ENCODE data around the gene SH3BP1.
"Not testable (repeated sequence)": the region's sequence is repeated elsewhere in the genome, so short reads cannot be mapped to it uniquely, and the experiment has no call there.

The SH3BP1 gene

GRCh38 chr22:37634417-37634924 lies 5.0 kb upstream of the SH3BP1 start:
- DNase-seq: no peak

- no peak for DNase-seq
Measured at GRCh38 chr22:37635157-37635556, 4.3 kb upstream of the SH3BP1 start.

- peak; percentile 20 for DNase-seq
Measured at GRCh38 chr22:37636186-37636948, 3.1 kb upstream of the SH3BP1 start.

- DNase-seq: no peak
Measured at GRCh38 chr22:37636949-37637273, 2.6 kb upstream of the SH3BP1 start.

- DNase-seq: no peak
Measured at GRCh38 chr22:37638391-37639069, 939 bp upstream of the SH3BP1 start.

- DNase-seq: no peak
Measured at GRCh38 chr22:37639771-37640590, 512 bp downstream of the SH3BP1 start.

- DNase-seq: no peak
Measured at GRCh38 chr22:37640591-37641560, 1.4 kb downstream of the SH3BP1 start.

GRCh38 chr22:37641561-37641949 lies 2.1 kb downstream of the SH3BP1 start:
- DNase-seq: no peak

- DNase-seq: peak; percentile 84
Measured at GRCh38 chr22:37643225-37643847, 3.9 kb downstream of the SH3BP1 start.

- no peak for DNase-seq
Measured at GRCh38 chr22:37647317-37647716, 7.8 kb downstream of the SH3BP1 start.

- no peak for DNase-seq
Measured at GRCh38 chr22:37647928-37648327, 8.5 kb downstream of the SH3BP1 start.

- no peak for DNase-seq
Measured at GRCh38 chr22:37650463-37651136, 11.1 kb downstream of the SH3BP1 start.

- no peak for DNase-seq
Measured at GRCh38 chr22:37654563-37655251, 15.2 kb downstream of the SH3BP1 start.

- no peak for DNase-seq
Measured at GRCh38 chr22:37655252-37655563, 15.7 kb downstream of the SH3BP1 start.

GRCh38 chr22:37656583-37656982 lies 17.1 kb downstream of the SH3BP1 start:
- not testable (repeated sequence) for DNase-seq

- peak; percentile 21 for DNase-seq
Measured at GRCh38 chr22:37657590-37658132, 18.2 kb downstream of the SH3BP1 start.

GRCh38 chr22:37658133-37659065 lies 18.9 kb downstream of the SH3BP1 start, which contains the start of gene PDXP:
Gene PDXP, plus strand, starts transcription at chr22:37658723. Its CDS starts 60 bp downstream, at chr22:37658783.
- DNase-seq: peak; percentile 99

- DNase-seq: no peak
Measured at GRCh38 chr22:37659066-37659896, 19.8 kb downstream of the SH3BP1 start.

All from midbrain (tissue), 1 donor.